ENCODE data around the gene MED12.

GRCh38 chrX:71154196-71154595, 35.8 kb downstream of the MED12 start:
- TF ChIP-seq, protein P1, sequence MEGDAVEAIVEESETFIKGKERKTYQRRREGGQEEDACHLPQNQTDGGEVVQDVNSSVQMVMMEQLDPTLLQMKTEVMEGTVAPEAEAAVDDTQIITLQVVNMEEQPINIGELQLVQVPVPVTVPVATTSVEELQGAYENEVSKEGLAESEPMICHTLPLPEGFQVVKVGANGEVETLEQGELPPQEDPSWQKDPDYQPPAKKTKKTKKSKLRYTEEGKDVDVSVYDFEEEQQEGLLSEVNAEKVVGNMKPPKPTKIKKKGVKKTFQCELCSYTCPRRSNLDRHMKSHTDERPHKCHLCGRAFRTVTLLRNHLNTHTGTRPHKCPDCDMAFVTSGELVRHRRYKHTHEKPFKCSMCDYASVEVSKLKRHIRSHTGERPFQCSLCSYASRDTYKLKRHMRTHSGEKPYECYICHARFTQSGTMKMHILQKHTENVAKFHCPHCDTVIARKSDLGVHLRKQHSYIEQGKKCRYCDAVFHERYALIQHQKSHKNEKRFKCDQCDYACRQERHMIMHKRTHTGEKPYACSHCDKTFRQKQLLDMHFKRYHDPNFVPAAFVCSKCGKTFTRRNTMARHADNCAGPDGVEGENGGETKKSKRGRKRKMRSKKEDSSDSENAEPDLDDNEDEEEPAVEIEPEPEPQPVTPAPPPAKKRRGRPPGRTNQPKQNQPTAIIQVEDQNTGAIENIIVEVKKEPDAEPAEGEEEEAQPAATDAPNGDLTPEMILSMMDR (IDR thresholded peaks at IDR 0.05): no peak
- no peak for TF ChIP-seq POLR2A (IDR thresholded peaks at IDR 0.05)
- no peak for TF ChIP-seq EP300 (IDR thresholded peaks at IDR 0.05)
